Ovary (tissue), 3 donors: ENCODE measurements around the gene HPCAL1.

ENCODE experiments used
- POLR2A ChIP-seq: fragments of 450-650 bp; IDR thresholded peaks from one replicate; pipeline ENCODE4 v1.6.1; 2017; ENCODE audit warnings: antibody characterized with exemption, mild to moderate bottlenecking, moderate library complexity
- TF ChIP-seq, protein P1 (sequence below), 3 donors: fragments of 450-650 bp in 2 of 3; fragments of 200-600 bp in 1 of 3; IDR thresholded peaks; one replicate each; pipeline versions ENCODE4 v1.5.1 to v1.8.0; 2016 to 2022; ENCODE audit warnings: antibody characterized with exemption in 3 of 3, mild to moderate bottlenecking in 1 of 3
- donor health status: DM: no; HTN: no; CAD: no.

DNA sequence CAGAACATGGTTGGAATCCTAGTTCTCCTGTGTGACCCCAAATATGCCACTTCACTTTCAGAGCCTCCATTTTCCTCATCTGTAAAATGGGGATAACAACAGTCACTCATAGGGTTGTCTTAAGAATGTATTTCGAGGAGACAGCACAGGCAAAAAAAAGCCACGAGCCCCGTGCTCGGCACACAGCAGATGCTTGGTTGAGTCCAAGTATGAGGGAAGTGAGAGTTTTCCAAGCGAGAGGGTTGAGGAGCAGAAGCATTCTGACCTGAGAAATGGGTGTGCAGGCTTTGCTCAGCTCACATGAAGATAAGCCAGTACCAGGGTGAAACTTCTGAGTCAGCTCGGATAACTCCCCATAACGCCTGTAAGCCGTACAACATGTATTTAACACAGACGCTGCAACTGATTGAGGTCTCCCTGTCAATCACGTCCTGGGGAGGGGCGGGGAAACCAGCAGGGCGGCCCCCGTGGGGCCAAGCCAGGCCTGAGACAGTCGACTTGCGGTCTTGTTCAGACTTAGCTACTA lies 168.4 kb downstream of the HPCAL1 start:
- TF ChIP-seq POLR2A = no peak
- TF ChIP-seq, protein P1, sequence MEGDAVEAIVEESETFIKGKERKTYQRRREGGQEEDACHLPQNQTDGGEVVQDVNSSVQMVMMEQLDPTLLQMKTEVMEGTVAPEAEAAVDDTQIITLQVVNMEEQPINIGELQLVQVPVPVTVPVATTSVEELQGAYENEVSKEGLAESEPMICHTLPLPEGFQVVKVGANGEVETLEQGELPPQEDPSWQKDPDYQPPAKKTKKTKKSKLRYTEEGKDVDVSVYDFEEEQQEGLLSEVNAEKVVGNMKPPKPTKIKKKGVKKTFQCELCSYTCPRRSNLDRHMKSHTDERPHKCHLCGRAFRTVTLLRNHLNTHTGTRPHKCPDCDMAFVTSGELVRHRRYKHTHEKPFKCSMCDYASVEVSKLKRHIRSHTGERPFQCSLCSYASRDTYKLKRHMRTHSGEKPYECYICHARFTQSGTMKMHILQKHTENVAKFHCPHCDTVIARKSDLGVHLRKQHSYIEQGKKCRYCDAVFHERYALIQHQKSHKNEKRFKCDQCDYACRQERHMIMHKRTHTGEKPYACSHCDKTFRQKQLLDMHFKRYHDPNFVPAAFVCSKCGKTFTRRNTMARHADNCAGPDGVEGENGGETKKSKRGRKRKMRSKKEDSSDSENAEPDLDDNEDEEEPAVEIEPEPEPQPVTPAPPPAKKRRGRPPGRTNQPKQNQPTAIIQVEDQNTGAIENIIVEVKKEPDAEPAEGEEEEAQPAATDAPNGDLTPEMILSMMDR (IDR thresholded peaks at IDR 0.05) = no peak
